ENCODE results near the gene TGFBR1. TPM values are rescaled to one million over a fixed set of nuclear protein-coding genes. Genes with fewer than 3 reads are reported as not detected.

The TGFBR1 gene
- polyA plus RNA-seq, 1 donor from 2014 or later = 9.2 TPM

- H3K4me1 Mint-ChIP-seq = peaks cover 11 to 12% (median 12%) of the 10 kb centered on the region in 3 donors
- H3K36me3 Mint-ChIP-seq = no peaks in the 10 kb centered on the region
- no peaks in the 10 kb centered on the region for H3K9me3 Mint-ChIP-seq
- peak overlapping the region in 1 of 3 donors; percentile 12 for H3K27ac Mint-ChIP-seq
- no peak overlapping the region for H3K4me3 Mint-ChIP-seq
- no peaks in the 10 kb centered on the region for H3K27me3 Mint-ChIP-seq
These were observed 33.4 kb upstream of the TGFBR1 start for GRCh38 chr9:99071313-99072039.

- Mint-ChIP-seq H3K4me1 (peaks cover 16 to 17% (median 17%) of the 10 kb centered on the region in 3 donors), H3K27me3 (no peaks in the 10 kb centered on the region), H3K4me3 (no peak overlapping the region), H3K36me3 (no peaks in the 10 kb centered on the region), H3K9me3 (no peaks in the 10 kb centered on the region), H3K27ac (no peak overlapping the region)
These were observed 32.9 kb upstream of the TGFBR1 start for GRCh38 chr9:99072040-99072394.

DNA sequence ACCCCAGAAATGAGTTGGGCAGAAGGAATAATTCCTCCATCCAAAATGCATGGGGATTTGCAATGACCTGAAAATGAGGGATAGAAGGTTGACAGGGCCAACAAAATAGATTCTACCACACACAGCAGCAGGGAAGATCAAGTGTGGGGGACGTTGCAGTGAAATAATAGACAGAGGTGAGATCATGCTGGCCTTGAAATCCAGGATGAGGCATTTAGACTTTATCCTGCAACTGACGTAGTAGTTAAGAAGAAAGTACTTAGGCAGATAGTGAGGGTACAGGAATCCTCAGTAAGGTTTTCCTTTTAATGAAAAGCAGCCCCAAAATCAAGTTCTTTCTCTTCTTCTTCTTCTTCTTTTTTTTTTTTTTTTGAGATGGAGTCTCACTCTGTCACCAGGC is 31.6 kb upstream of the TGFBR1 start:
- Mint-ChIP-seq H3K4me3 (no peak overlapping the region), H3K4me1 (peaks cover 20 to 22% (median 21%) of the 10 kb centered on the region in 3 donors), H3K27me3 (no peaks in the 10 kb centered on the region), H3K36me3 (no peaks in the 10 kb centered on the region), H3K9me3 (no peaks in the 10 kb centered on the region), H3K27ac (no peak overlapping the region)

- Mint-ChIP-seq H3K36me3 (no peaks in the 10 kb centered on the region), H3K9me3 (no peaks in the 10 kb centered on the region), H3K27ac (no peak overlapping the region), H3K27me3 (no peaks in the 10 kb centered on the region), H3K4me3 (peak overlapping the region in 1 of 4 donors; percentile 66), H3K4me1 (peaks cover 16 to 18% (median 16%) of the 10 kb centered on the region in 3 donors)
These were observed 30.7 kb upstream of the TGFBR1 start for GRCh38 chr9:99073985-99074901.

DNA sequence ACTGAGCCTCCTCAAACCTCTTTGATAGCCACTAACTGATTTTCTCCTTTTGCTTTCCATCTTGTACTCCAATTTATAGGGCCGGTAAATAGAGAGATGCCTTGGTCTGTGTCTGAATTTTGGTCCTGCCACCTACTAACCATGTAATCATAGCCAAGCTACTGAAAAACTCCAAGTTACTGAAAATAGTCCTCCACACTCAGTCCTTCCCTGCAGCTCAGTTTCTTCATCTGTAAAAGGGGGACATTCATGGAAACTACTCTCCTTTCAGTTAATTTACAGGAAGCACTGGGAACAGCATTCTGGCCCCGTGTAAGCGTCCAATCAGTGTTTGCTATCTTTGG is 30.0 kb upstream of the TGFBR1 start:
- Mint-ChIP-seq H3K27ac (no peak overlapping the region), H3K9me3 (no peaks in the 10 kb centered on the region), H3K4me3 (peak overlapping the region in 1 of 4 donors; percentile 66), H3K4me1 (peaks cover 13 to 15% (median 14%) of the 10 kb centered on the region in 3 donors), H3K27me3 (no peaks in the 10 kb centered on the region), H3K36me3 (no peaks in the 10 kb centered on the region)

GRCh38 chr9:99075246-99075912 is 29.5 kb upstream of the TGFBR1 start:
- Mint-ChIP-seq H3K4me3 (peak overlapping the region in 1 of 4 donors; percentile 5), H3K4me1 (peaks cover 13 to 15% (median 14%) of the 10 kb centered on the region in 3 donors), H3K27ac (no peak overlapping the region), H3K9me3 (no peaks in the 10 kb centered on the region), H3K27me3 (no peaks in the 10 kb centered on the region), H3K36me3 (no peaks in the 10 kb centered on the region)

DNA sequence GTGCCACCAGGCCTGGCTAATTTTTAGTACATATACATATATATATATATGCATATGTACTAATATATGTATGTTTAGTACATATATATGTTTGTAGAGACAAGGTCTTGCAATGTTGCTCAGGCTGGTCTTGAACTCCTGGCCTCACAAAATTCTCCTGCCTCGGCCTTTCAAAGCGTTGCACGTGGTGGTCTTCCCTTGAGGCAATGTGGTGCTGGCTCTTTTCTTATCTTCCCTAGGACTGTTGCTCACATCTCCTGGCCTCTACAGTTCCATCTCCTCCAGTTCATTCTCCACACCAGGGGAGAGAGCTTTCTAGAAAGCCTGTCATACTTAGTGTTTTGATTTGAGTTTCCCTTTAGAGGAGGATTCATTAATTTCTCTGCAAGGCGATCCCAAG is 28.9 kb upstream of the TGFBR1 start:
- Mint-ChIP-seq H3K9me3 (no peaks in the 10 kb centered on the region), H3K27me3 (no peaks in the 10 kb centered on the region), H3K4me1 (peaks cover 13 to 15% (median 14%) of the 10 kb centered on the region in 3 donors), H3K4me3 (no peak overlapping the region), H3K36me3 (no peaks in the 10 kb centered on the region), H3K27ac (peak overlapping the region in 2 of 3 donors; percentile 32 to 53)

- Mint-ChIP-seq H3K9me3 (no peaks in the 10 kb centered on the region), H3K27ac (peak overlapping the region in 2 of 3 donors; percentile 32 to 53), H3K4me3 (peak overlapping the region in 2 of 4 donors; percentile 40 to 84), H3K4me1 (peaks cover 13 to 15% (median 14%) of the 10 kb centered on the region in 3 donors), H3K36me3 (no peaks in the 10 kb centered on the region), H3K27me3 (no peaks in the 10 kb centered on the region)
These were observed 28.3 kb upstream of the TGFBR1 start for GRCh38 chr9:99076483-99077171.

GRCh38 chr9:99078717-99079116 is 26.2 kb upstream of the TGFBR1 start:
- Mint-ChIP-seq H3K4me1 (peaks cover 13 to 15% (median 14%) of the 10 kb centered on the region in 3 donors), H3K27me3 (peaks cover 7% of the 10 kb centered on the region), H3K36me3 (no peaks in the 10 kb centered on the region), H3K4me3 (no peak overlapping the region), H3K9me3 (no peaks in the 10 kb centered on the region), H3K27ac (peak overlapping the region in 1 of 3 donors; percentile 70)

DNA sequence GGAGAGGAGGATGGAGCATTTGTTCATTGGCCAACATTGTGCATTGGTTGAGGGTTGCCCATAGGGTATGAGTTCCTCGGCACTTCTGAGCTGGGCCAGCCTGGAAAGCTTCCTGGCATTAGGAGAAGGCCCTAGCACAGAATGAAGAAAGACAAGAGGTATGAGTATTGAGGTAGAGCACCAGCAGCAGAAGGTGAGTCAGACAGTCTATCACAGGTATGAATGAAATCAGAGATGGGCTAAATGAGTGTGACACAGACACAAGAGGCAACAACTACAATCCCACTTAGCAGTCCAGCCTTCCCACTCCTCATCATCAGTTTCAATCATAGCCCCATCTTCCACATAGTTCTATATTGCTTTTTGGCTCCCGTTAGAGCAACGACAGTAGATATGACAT is 25.4 kb upstream of the TGFBR1 start:
- Mint-ChIP-seq H3K36me3 (no peaks in the 10 kb centered on the region), H3K4me3 (no peak overlapping the region), H3K27me3 (peaks cover 7% of the 10 kb centered on the region), H3K9me3 (no peaks in the 10 kb centered on the region), H3K4me1 (peaks cover 13 to 15% (median 14%) of the 10 kb centered on the region in 3 donors), H3K27ac (no peak overlapping the region)

DNA sequence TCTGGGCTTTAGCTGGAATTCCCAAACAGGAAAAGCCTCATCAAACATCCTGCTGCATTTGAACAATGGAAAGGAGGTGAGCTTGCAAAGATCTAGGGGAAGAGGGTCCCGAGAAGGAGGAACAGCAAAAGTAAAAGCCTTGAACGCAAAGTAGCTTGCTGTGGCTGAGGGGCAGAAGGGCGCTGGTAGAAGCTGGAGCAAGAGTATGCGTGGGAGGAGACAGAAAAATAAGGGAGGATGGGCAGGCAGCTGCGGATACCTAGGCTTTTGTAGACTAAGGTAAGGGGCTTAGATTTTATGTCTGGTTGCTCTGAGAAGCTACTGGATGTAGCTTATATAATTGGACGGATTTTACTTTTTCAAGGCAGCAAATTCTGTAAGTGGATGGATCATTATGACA is 21.9 kb upstream of the TGFBR1 start:
- Mint-ChIP-seq H3K27me3 (peaks cover 7% of the 10 kb centered on the region), H3K27ac (no peak overlapping the region), H3K4me1 (peaks cover 11 to 14% (median 11%) of the 10 kb centered on the region in 3 donors), H3K36me3 (no peaks in the 10 kb centered on the region), H3K9me3 (no peaks in the 10 kb centered on the region), H3K4me3 (no peak overlapping the region)

DNA sequence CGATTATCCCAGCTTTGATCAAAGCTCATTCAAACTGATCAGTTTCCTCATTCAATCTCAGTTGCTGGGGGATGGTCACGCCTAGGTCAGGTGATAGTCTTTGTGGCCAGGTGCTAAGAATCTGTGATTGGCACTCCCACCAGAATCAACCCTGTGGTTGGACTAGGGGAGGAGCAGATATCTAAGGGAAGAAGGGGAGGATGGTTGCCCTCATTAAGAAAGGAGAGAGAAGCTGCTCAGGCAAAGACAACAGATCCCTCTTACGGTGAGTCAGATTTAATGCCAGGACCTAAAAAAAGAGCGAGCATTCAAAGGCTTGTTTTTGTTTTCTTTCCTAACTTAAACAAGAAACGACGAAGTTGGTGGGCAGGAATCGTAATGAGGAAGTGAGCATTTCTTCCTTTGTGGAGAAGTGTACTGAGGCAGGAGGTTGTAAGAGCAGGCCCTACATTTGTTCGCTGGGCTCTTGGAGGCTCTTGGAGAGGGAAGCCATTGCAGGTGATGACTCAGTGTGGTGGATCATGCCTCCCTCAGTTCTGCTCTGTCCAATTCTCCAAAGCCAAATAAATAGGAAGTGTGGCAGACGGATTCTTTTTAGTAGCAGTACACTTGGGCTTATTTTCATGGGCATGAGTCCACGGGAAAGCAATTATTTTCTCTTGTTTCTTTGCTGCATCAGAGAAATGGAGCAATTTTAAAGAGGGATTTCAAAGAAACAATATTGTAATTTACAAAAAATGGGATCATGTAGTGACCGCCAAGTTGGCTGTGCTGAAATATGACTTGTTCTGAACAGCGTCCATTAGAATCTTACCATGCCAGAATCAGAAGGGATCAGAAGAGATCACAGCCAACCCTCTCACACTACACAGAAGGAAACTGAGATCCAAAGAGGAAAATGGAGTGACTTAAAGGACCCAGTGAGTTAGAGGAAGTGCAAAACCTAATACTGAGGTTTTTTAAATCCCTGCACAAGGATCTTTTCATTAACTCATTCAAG is 18.7 kb upstream of the TGFBR1 start:
- H3K27me3 Mint-ChIP-seq = peaks cover 7% of the 10 kb centered on the region
- peaks cover 2% of the 10 kb centered on the region for H3K36me3 Mint-ChIP-seq
- peaks cover 0 to 6% (median 0%) of the 10 kb centered on the region in 3 donors for H3K9me3 Mint-ChIP-seq
- peaks cover 11 to 14% (median 11%) of the 10 kb centered on the region in 3 donors for H3K4me1 Mint-ChIP-seq
- H3K4me3 Mint-ChIP-seq = peak overlapping the region in 1 of 4 donors; percentile 51
- H3K27ac Mint-ChIP-seq = peak overlapping the region in 1 of 3 donors; percentile 29

- H3K27ac Mint-ChIP-seq = no peak overlapping the region
- H3K4me1 Mint-ChIP-seq = peaks cover 11 to 14% (median 11%) of the 10 kb centered on the region in 3 donors
- no peak overlapping the region for H3K4me3 Mint-ChIP-seq
- H3K36me3 Mint-ChIP-seq = peaks cover 2% of the 10 kb centered on the region
- peaks cover 0 to 6% (median 0%) of the 10 kb centered on the region in 3 donors for H3K9me3 Mint-ChIP-seq
- H3K27me3 Mint-ChIP-seq = peaks cover 5% of the 10 kb centered on the region
These were observed 17.5 kb upstream of the TGFBR1 start for GRCh38 chr9:99087462-99087861.

Data from IgD-negative memory B cell (primary cell).